ENCODE measurements around the gene FAIM2. TPM values are rescaled to one million over a fixed set of nuclear protein-coding genes. Genes with fewer than 3 reads are reported as not detected.

Gene FAIM2
- total and polyA plus RNA-seq, 9 of the 15 experiments (the other 6 are each of a cell fraction or from before 2014, with no cell fraction given), result 0.01 to 0.10 TPM; not detected in 7

DNA sequence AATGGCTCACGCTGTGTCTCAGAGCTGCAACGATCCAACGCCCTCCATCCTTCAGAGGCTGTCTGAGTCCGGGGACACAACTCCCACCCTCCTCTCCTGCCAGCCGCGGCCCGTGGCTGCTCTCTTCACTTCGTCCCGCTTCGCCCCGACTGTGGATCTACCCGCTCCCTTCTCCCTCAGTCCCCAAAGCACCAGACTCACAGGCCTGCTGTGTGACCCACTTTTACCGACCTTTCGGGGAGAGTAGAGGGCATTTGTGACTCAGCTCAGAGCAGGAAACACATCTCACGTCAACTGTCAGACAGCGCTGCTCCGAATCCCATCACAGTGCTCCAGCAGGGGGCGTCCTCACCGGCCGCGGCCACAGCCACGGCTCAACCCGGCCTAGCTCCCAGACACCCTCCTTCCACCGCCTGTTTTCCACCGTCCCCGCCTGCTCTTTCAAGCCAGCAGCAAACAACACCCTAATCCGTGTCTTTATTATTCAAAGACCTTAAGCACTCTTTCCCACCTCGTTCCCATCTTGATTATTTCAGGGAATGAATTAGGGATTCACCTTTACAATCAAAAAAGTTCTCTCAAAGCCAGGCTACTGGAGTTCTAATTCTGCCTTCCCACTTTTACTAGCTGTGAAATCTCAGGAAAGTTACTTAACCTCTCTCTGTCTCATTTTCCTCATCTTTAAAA lies 41.8 kb upstream of the FAIM2 start (continued):
- TF ChIP-seq, protein P1, sequence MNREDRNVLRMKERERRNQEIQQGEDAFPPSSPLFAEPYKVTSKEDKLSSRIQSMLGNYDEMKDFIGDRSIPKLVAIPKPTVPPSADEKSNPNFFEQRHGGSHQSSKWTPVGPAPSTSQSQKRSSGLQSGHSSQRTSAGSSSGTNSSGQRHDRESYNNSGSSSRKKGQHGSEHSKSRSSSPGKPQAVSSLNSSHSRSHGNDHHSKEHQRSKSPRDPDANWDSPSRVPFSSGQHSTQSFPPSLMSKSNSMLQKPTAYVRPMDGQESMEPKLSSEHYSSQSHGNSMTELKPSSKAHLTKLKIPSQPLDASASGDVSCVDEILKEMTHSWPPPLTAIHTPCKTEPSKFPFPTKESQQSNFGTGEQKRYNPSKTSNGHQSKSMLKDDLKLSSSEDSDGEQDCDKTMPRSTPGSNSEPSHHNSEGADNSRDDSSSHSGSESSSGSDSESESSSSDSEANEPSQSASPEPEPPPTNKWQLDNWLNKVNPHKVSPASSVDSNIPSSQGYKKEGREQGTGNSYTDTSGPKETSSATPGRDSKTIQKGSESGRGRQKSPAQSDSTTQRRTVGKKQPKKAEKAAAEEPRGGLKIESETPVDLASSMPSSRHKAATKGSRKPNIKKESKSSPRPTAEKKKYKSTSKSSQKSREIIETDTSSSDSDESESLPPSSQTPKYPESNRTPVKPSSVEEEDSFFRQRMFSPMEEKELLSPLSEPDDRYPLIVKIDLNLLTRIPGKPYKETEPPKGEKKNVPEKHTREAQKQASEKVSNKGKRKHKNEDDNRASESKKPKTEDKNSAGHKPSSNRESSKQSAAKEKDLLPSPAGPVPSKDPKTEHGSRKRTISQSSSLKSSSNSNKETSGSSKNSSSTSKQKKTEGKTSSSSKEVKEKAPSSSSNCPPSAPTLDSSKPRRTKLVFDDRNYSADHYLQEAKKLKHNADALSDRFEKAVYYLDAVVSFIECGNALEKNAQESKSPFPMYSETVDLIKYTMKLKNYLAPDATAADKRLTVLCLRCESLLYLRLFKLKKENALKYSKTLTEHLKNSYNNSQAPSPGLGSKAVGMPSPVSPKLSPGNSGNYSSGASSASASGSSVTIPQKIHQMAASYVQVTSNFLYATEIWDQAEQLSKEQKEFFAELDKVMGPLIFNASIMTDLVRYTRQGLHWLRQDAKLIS (CRISPR knock-in tag; IDR thresholded peaks at IDR 0.05), result 0 out of 2 replicates have a peak, but pooled peaks have one; percentile 38
- 0 out of 2 replicates have a peak, but pooled peaks have one; percentile 43 for TF ChIP-seq ZNF431 (CRISPR knock-in tag; IDR thresholded peaks at IDR 0.05)
- peak in 1 of 2 experiments; percentile 45; a peak in 1 of 4 replicates for TF ChIP-seq ARNT (IDR thresholded peaks at IDR 0.05)
- TF ChIP-seq ZNF280A (IDR thresholded peaks at IDR 0.05; ENCODE audit: low read depth, partially characterized antibody), result no peak
- TF ChIP-seq NR2C2 (CRISPR knock-in tag; IDR thresholded peaks at IDR 0.05), result no peak
- peak; percentile 47 for TF ChIP-seq NR2C2 (tag; IDR thresholded peaks at IDR 0.05)
- peak; percentile 58; the same call in 1 of the 2 replicates for TF ChIP-seq REST (IDR thresholded peaks at IDR 0.05; ENCODE audit: borderline replicate concordance)
- TF ChIP-seq REST (CRISPR knock-in tag; IDR thresholded peaks at IDR 0.05; ENCODE audit: low read depth), result no peak
- no peak for TF ChIP-seq ZNF175 (CRISPR knock-in tag; IDR thresholded peaks at IDR 0.05; ENCODE audit: low read depth)
- no peak for TF ChIP-seq ETV6 (IDR thresholded peaks at IDR 0.05; ENCODE audit: borderline replicate concordance in 1 of 2, low read depth in 2 of 2, low read length in 1 of 2)
- no peak for TF ChIP-seq ETV6 (CRISPR knock-in tag; IDR thresholded peaks at IDR 0.05; ENCODE audit: borderline replicate concordance)
- no peak; the same call in 1 of the 2 replicates for TF ChIP-seq CREB1 (IDR thresholded peaks at IDR 0.05)
- peak; percentile 56; the same call in 1 of the 2 replicates for TF ChIP-seq CREB1 (CRISPR knock-in tag; IDR thresholded peaks at IDR 0.05)
